Peyer's patch (tissue), 4 donors: ENCODE results near the gene TMEM237.

ENCODE experiments used
- CTCF ChIP-seq, 6 experiments: fragments of 450-650 bp in 4 of 6; fragments of 200-600 bp in 2 of 6; sonication (generic) in 1 of 6; IDR thresholded peaks; one replicate each; pipeline ENCODE4 v1.5.1; 2017 to 2019; ENCODE audit warnings: antibody characterized with exemption in 6 of 6, mild to moderate bottlenecking in 3 of 6, moderate library complexity in 1 of 6
- POLR2A ChIP-seq, 2 donors: fragments of 450-650 bp; IDR thresholded peaks; one replicate each; pipeline ENCODE4 v1.5.1; 2017; ENCODE audit warnings: antibody characterized with exemption in 2 of 2, mild to moderate bottlenecking in 2 of 2, moderate library complexity in 2 of 2

- TF ChIP-seq POLR2A (IDR thresholded peaks at IDR 0.05) (no peak), CTCF (IDR thresholded peaks at IDR 0.05) (no peak)
Measured at GRCh38 chr2:201642086-201642578, 1.2 kb downstream of the TMEM237 start.
